ENCODE data around the gene TUSC2.

GRCh38 chr3:50316657-50317242, 11.3 kb downstream of the TUSC2 start:
- TF ChIP-seq CTCF (IDR thresholded peaks at IDR 0.05) (no peak), POLR2A (IDR thresholded peaks at IDR 0.05) (peak; percentile 43 to 60)

Measured in thyroid gland (tissue), 4 donors.